ENCODE measurements around the gene NEK4. TPM values are rescaled to one million over a fixed set of nuclear protein-coding genes. Genes with fewer than 3 reads are reported as not detected.

NEK4 gene
- total and polyA plus RNA-seq, 2 of the 13 experiments (the other 11 are each of a cell fraction or from before 2014, with no cell fraction given), result 16.5 to 38.0 TPM

GRCh38 chr3:52817221-52817620, 46.5 kb upstream of the NEK4 start:
- no peaks in the 10 kb centered on the region for H3K36me3 ChIP-seq (replicated peaks in 1 of 2; ENCODE audit: control insufficient read depth in 1 of 2, insufficient read depth in 2 of 2, low read length in 2 of 2)

GRCh38 chr3:52816654-52817053, 45.9 kb upstream of the NEK4 start:
- Histone ChIP-seq H3K9ac (ENCODE audit: insufficient read depth, low read depth, low read length) (no peak overlapping the region), H3K9me3 (ENCODE audit: low read length) (no peaks in the 10 kb centered on the region), H3K4me3 (replicated peaks in 1 of 3; ENCODE audit: insufficient read depth in 1 of 3, low read depth in 2 of 3, low read length in 3 of 3) (no peak overlapping the region), H3K27me3 (ENCODE audit: control insufficient read depth in 1 of 2, insufficient read depth in 2 of 2, low read length in 2 of 2) (no peaks in the 10 kb centered on the region), H3K4me1 (ENCODE audit: insufficient read depth, low read length) (peaks cover 64% of the 10 kb centered on the region), H3K27ac (ENCODE audit: extremely low read length, insufficient read depth, low read length) (no peak overlapping the region), H4K20me1 (ENCODE audit: insufficient read depth, low read length) (no peaks in the 10 kb centered on the region), H3K4me2 (ENCODE audit: low read depth, low read length) (no peak overlapping the region), H2AFZ (ENCODE audit: low read length) (no peak overlapping the region), H3K79me2 (ENCODE audit: insufficient read depth, low read length) (no peaks in the 10 kb centered on the region), H3K36me3 (replicated peaks in 1 of 2; ENCODE audit: control insufficient read depth in 1 of 2, insufficient read depth in 2 of 2, low read length in 2 of 2) (no peaks in the 10 kb centered on the region)
- WGBS (ENCODE audit: low lambda C conversion rate), result 83% methylated on average over 3 of the region's 10 CpGs
- ChIA-PET POLR2A (interaction anchor here (1.2 to 1.5 kb wide), 3 partner anchors 12 to 112 kb away, joined by 3 to 4 read pairs (median 4); no protein-coding TSS in a partner anchor), CTCF (ENCODE audit: low intra/inter-chr PET ratio, low total read pairs) (no interaction called here)
- FAIRE-seq (no peak), ATAC-seq (0 out of 3 replicates have a peak, but pooled peaks have one; percentile 1), DNase-seq (ENCODE audit: low spot score) (no peak)
- BruUV-seq (replicated peaks), result no TSS peak
- in situ Hi-C loops (cut with HindIII; ENCODE audit: extremely low pct_ligation_motif_present, low pct_unique_long_range_greater_than_20kb) (no loop called here), intact Hi-C loops (cut with micrococcal nuclease; ENCODE audit: unreplicated experiment) (no loop called here)
- TF ChIP-seq ZNF780A (CRISPR knock-in tag; IDR thresholded peaks at IDR 0.05) (no peak), ZNF550 (CRISPR knock-in tag; IDR thresholded peaks at IDR 0.05; ENCODE audit: borderline replicate concordance) (no peak), FOXK1 (CRISPR knock-in tag; IDR thresholded peaks at IDR 0.05; ENCODE audit: borderline replicate concordance, low read depth) (no peak), ZNF563 (CRISPR knock-in tag; IDR thresholded peaks at IDR 0.05) (no peak), JUN (CRISPR knock-in tag; IDR thresholded peaks at IDR 0.05) (no peak), ZNF263 (CRISPR knock-in tag; IDR thresholded peaks at IDR 0.05) (no peak), HBP1 (CRISPR knock-in tag; IDR thresholded peaks at IDR 0.05; ENCODE audit: low read depth) (no peak), FLYWCH1 (CRISPR knock-in tag; IDR thresholded peaks at IDR 0.05) (no peak), ZFP36L2 (CRISPR knock-in tag; IDR thresholded peaks at IDR 0.05) (no peak)

More at GRCh38 chr3:52817221-52817620, 46.5 kb upstream of the NEK4 start:
- peaks cover 60% of the 10 kb centered on the region for H3K4me1 ChIP-seq (ENCODE audit: insufficient read depth, low read length)
- no peaks in the 10 kb centered on the region for H3K9me3 ChIP-seq (ENCODE audit: low read length)
- FAIRE-seq (no peak), ATAC-seq (no peak), DNase-seq (ENCODE audit: low spot score) (no peak)
- no peak overlapping the region for H3K4me2 ChIP-seq (ENCODE audit: low read depth, low read length)
- BruUV-seq (replicated peaks), result no TSS peak
- no peak overlapping the region for H3K27ac ChIP-seq (ENCODE audit: extremely low read length, insufficient read depth, low read length)
- in situ Hi-C loops (cut with HindIII; ENCODE audit: extremely low pct_ligation_motif_present, low pct_unique_long_range_greater_than_20kb) (no loop called here), intact Hi-C loops (cut with micrococcal nuclease; ENCODE audit: unreplicated experiment) (no loop called here)
- no peaks in the 10 kb centered on the region for H4K20me1 ChIP-seq (ENCODE audit: insufficient read depth, low read length)
- ChIA-PET POLR2A (interaction anchor here (1.4 to 1.5 kb wide), 2 partner anchors 13 to 113 kb away, joined by 4 read pairs; no protein-coding TSS in a partner anchor), CTCF (ENCODE audit: low intra/inter-chr PET ratio, low total read pairs) (no interaction called here)
- 91% methylated on average over 7 of the region's 10 CpGs for WGBS (ENCODE audit: low lambda C conversion rate)
- H3K4me3 ChIP-seq (replicated peaks in 1 of 3; ENCODE audit: insufficient read depth in 1 of 3, low read depth in 2 of 3, low read length in 3 of 3), result no peak overlapping the region
- H3K9ac ChIP-seq (ENCODE audit: insufficient read depth, low read depth, low read length), result no peak overlapping the region
- H3K79me2 ChIP-seq (ENCODE audit: insufficient read depth, low read length), result no peaks in the 10 kb centered on the region
- H2AFZ ChIP-seq (ENCODE audit: low read length), result no peak overlapping the region
- no peaks in the 10 kb centered on the region for H3K27me3 ChIP-seq (ENCODE audit: control insufficient read depth in 1 of 2, insufficient read depth in 2 of 2, low read length in 2 of 2)
- no peak for TF ChIP-seq RXRB (CRISPR knock-in tag; IDR thresholded peaks at IDR 0.05; ENCODE audit: borderline replicate concordance)
- no peak for TF ChIP-seq ATRX (CRISPR knock-in tag; IDR thresholded peaks at IDR 0.05; ENCODE audit: borderline replicate concordance)
- no peak for TF ChIP-seq RFX5 (IDR thresholded peaks at IDR 0.05; ENCODE audit: low read depth, low read length)

Data from HepG2 (cell line).